Sigmoid colon (tissue), 7 donors: Measurements from ENCODE around the gene IFI35. TPM values are rescaled to one million over a fixed set of nuclear protein-coding genes. Genes with fewer than 3 reads are reported as not detected.
"Not testable (repeated sequence)": the region's sequence is repeated elsewhere in the genome, so short reads cannot be mapped to it uniquely, and the experiment has no call there.

ENCODE experiments used
- DNase-seq: peaks from one replicate; pipeline ENCODE4 v3.0.0-alpha.2; 2019
- H3K27ac ChIP-seq, 4 donors: fragments of 200-600 bp; sonication (generic); one replicate each; pipeline ENCODE4 v1.5.1; 2016 to 2019; ENCODE audit warnings: mild to moderate bottlenecking in 1 of 4
- H3K27me3 ChIP-seq, 3 donors: fragments of 200-600 bp; sonication (generic); one replicate each; pipeline ENCODE4 v1.5.1; 2019; ENCODE audit warnings: mild to moderate bottlenecking in 1 of 3
- H3K36me3 ChIP-seq, 4 donors: fragments of 200-600 bp; sonication (generic); one replicate each; pipeline ENCODE4 v1.5.1; 2016 to 2019
- H3K4me1 ChIP-seq, 4 donors: fragments of 200-600 bp; sonication (generic); one replicate each; pipeline ENCODE4 v1.5.1; 2017 to 2019
- H3K4me3 ChIP-seq, 4 donors: fragments of 200-600 bp; sonication (generic); one replicate each; pipeline ENCODE4 v1.5.1; 2017 to 2019; ENCODE audit warnings: mild to moderate bottlenecking in 2 of 4, moderate library complexity in 1 of 4
- H3K9me3 ChIP-seq, 4 donors: fragments of 200-600 bp in 3 of 4; sonication (generic) in 3 of 4; one replicate each; pipeline versions ENCODE4 v1.5.1 to v1.6.1; 2013 to 2019
- CTCF ChIP-seq, 4 experiments: fragments of 450-650 bp in 3 of 4; fragments of 200-600 bp in 1 of 4; IDR thresholded peaks; one replicate each; pipeline ENCODE4 v1.5.1; 2016 to 2019; ENCODE audit warnings: antibody characterized with exemption in 4 of 4, mild to moderate bottlenecking in 3 of 4, moderate library complexity in 2 of 4
- EP300 ChIP-seq, 4 donors: sonication (generic); formaldehyde crosslinking; IDR thresholded peaks; one replicate each; pipeline ENCODE4 v1.6.1; 2017; ENCODE audit warnings: antibody characterized with exemption in 4 of 4
- POLR2A ChIP-seq, 2 donors: fragments of 450-650 bp; IDR thresholded peaks; one replicate each; pipeline ENCODE4 v1.6.1; 2016; ENCODE audit warnings: antibody characterized with exemption in 2 of 2, mild to moderate bottlenecking in 2 of 2, moderate library complexity in 2 of 2
- POLR2AphosphoS5 ChIP-seq, 4 donors: sonication (generic); formaldehyde crosslinking; IDR thresholded peaks; one replicate each; pipeline ENCODE4 v1.6.1; 2017; ENCODE audit warnings: antibody characterized with exemption in 4 of 4
- WGBS, 2 donors: extraction: QIAGEN DNeasy Blood & Tissue Kit; methylation state at CpG; one replicate each; pipeline ENCODE4 v1.1.7; 2013; 5-methylcytosine and 5-hydroxymethylcytosine counted together
- intact Hi-C: fragments of 100-400 bp; cut with DNase I; formaldehyde crosslinking; loops from one replicate; pipeline ENCODE4 v1.15.1; 2023
- polyA plus RNA-seq, 3 donors: library from polyadenylated mRNA; stranded (reverse); fragments of 200-250 nt; gene quantifications; one replicate each; pipeline ENCODE4 v1.2.3, GENCODE V29; 2013
- total RNA-seq, 4 donors: library from RNA; depleted of rRNA; stranded (reverse); fragments of >200 nt; gene quantifications; one replicate each; pipeline ENCODE4 v1.1.0, GENCODE V29; 2016
- donor health status: healthy with polysubstance abuse.
- donor health status: Bipolar disorder and iron deficiency.
- donor health status: healthy.

The IFI35 gene
- total and polyA plus RNA-seq, 7 donors: 22.4 to 77.9 (median 48.6) TPM

GRCh38 chr17:42971589-42971988 is 35.0 kb upstream of the IFI35 start:
- intact Hi-C loops: no loop called here
- Histone ChIP-seq H3K4me1 (no peaks in the 10 kb centered on the region), H3K4me3 (no peak overlapping the region), H3K27me3 (no peaks in the 10 kb centered on the region), H3K27ac (no peak overlapping the region), H3K9me3 (no peaks in the 10 kb centered on the region), H3K36me3 (no peaks in the 10 kb centered on the region)
- WGBS, 2 donors: 94% methylated on average over 5 of the region's 5 CpGs
- TF ChIP-seq POLR2A (IDR thresholded peaks at IDR 0.05) (no peak), CTCF (IDR thresholded peaks at IDR 0.05) (no peak), EP300 (IDR thresholded peaks at IDR 0.05) (no peak), POLR2AphosphoS5 (IDR thresholded peaks at IDR 0.05) (no peak)
- DNase-seq: no peak

GRCh38 chr17:42973323-42973722 is 33.3 kb upstream of the IFI35 start:
- intact Hi-C loops, H3K27me3 ChIP-seq, H3K4me3 ChIP-seq, H3K27ac ChIP-seq, H3K9me3 ChIP-seq, H3K36me3 ChIP-seq, H3K4me1 ChIP-seq, DNase-seq: not testable (repeated sequence)
- WGBS, 2 donors: 85 to 86% methylated on average over 12 to 13 of the region's 18 CpGs

GRCh38 chr17:42975265-42975664 is 31.3 kb upstream of the IFI35 start:
- TF ChIP-seq POLR2AphosphoS5 (IDR thresholded peaks at IDR 0.05) (no peak), POLR2A (IDR thresholded peaks at IDR 0.05) (no peak), EP300 (IDR thresholded peaks at IDR 0.05) (no peak), CTCF (IDR thresholded peaks at IDR 0.05) (no peak)
- Histone ChIP-seq H3K4me1 (peaks cover 0 to 15% (median 9%) of the 10 kb centered on the region in 4 donors), H3K9me3 (no peaks in the 10 kb centered on the region), H3K36me3 (no peaks in the 10 kb centered on the region), H3K4me3 (no peak overlapping the region), H3K27me3 (no peaks in the 10 kb centered on the region), H3K27ac (no peak overlapping the region)
- intact Hi-C loops: no loop called here
- WGBS, 2 donors: 54% methylated on average over 2 of the region's 2 CpGs
- no peak for DNase-seq

GRCh38 chr17:42975701-42976100 is 30.9 kb upstream of the IFI35 start:
- WGBS, 2 donors: 90 to 96% methylated on average over 16 of the region's 16 CpGs
- H3K36me3 ChIP-seq, H3K9me3 ChIP-seq, H3K4me3 ChIP-seq, H3K27me3 ChIP-seq, intact Hi-C loops, H3K27ac ChIP-seq, DNase-seq: not testable (repeated sequence)
- peaks cover 0 to 15% (median 9%) of the 10 kb centered on the region in 4 donors for H3K4me1 ChIP-seq

GRCh38 chr17:42979511-42980273 is 26.9 kb upstream of the IFI35 start, which contains the start of gene PTGES3L:
TSS of gene PTGES3L (minus strand) at chr17:42980080. CDS start at chr17:42980053, 27 bp downstream.
- 13 to 34% methylated on average over 21 of the region's 21 CpGs for WGBS, 2 donors
- peak in 1 of 4 donors; percentile 57 for TF ChIP-seq POLR2AphosphoS5 (IDR thresholded peaks at IDR 0.05)
- TF ChIP-seq POLR2A (IDR thresholded peaks at IDR 0.05): no peak
- H3K36me3 ChIP-seq: no peaks in the 10 kb centered on the region
- H3K27me3 ChIP-seq: no peaks in the 10 kb centered on the region
- H3K9me3 ChIP-seq: no peaks in the 10 kb centered on the region
- intact Hi-C loops: loop anchor here (2.0 kb wide), 1 partner anchor 19 kb away; the partner anchor contains the start of gene RPL27
- H3K4me3 ChIP-seq: peak within 1 kb of the TSS; percentile 73 to 96 (median 86)
- peaks cover 0 to 32% (median 22%) of the 10 kb centered on the region in 4 donors for H3K4me1 ChIP-seq
- peak; percentile 82 for DNase-seq
- peak within 1 kb of the TSS; percentile 84 to 88 (median 86) for H3K27ac ChIP-seq

GRCh38 chr17:42980274-42980765 is 26.3 kb upstream of the IFI35 start, which contains the start of gene RUNDC1:
TSS of gene RUNDC1 (plus strand) at chr17:42980565. CDS start at chr17:42980577, 12 bp downstream.
- intact Hi-C loops: loop anchor here (2.0 kb wide), 1 partner anchor 18 kb away; the partner anchor contains the start of gene RPL27
- 0 to 1% methylated on average over 39 of the region's 39 CpGs for WGBS, 2 donors
- peaks cover 0 to 6% (median 0%) of the 10 kb centered on the region in 4 donors for H3K36me3 ChIP-seq
- H3K4me1 ChIP-seq: peaks cover 0 to 32% (median 22%) of the 10 kb centered on the region in 4 donors
- TF ChIP-seq POLR2AphosphoS5 (IDR thresholded peaks at IDR 0.05): peak; percentile 74 to 89 (median 84)
- no peak for TF ChIP-seq EP300 (IDR thresholded peaks at IDR 0.05)
- peak; percentile 45 to 56 for TF ChIP-seq POLR2A (IDR thresholded peaks at IDR 0.05)
- H3K27ac ChIP-seq: peak within 1 kb of the TSS; percentile 84 to 88 (median 86)
- DNase-seq: peak; percentile 95
- H3K4me3 ChIP-seq: peak within 1 kb of the TSS; percentile 73 to 96 (median 86)
- no peaks in the 10 kb centered on the region for H3K9me3 ChIP-seq
- no peaks in the 10 kb centered on the region for H3K27me3 ChIP-seq
